NCI-H748 treated with DMSO at 0.1 percent for 48 hours (cell line): ENCODE results near the gene PLPP3.

Experiments
- DNase-seq: peaks from one replicate; lab custom pipeline; 2025; lab: John Stamatoyannopoulos, UW

The PLPP3 gene

GRCh38 chr1:56462209-56462608, 117.2 kb downstream of the PLPP3 start:
- DNase-seq, result no peak

- DNase-seq, result no peak
These were observed 117.9 kb downstream of the PLPP3 start for GRCh38 chr1:56461158-56462127.

GRCh38 chr1:56459260-56459659, 120.1 kb downstream of the PLPP3 start:
- DNase-seq, result no peak

GRCh38 chr1:56457756-56458375, 121.5 kb downstream of the PLPP3 start:
- no peak for DNase-seq

- DNase-seq, result no peak
These were observed 122.8 kb downstream of the PLPP3 start for GRCh38 chr1:56456435-56457101.

GRCh38 chr1:56453417-56454078, 125.8 kb downstream of the PLPP3 start:
- DNase-seq, result no peak

- DNase-seq, result no peak
These were observed 126.3 kb downstream of the PLPP3 start for GRCh38 chr1:56453016-56453415.

- no peak for DNase-seq
These were observed 127.0 kb downstream of the PLPP3 start for GRCh38 chr1:56452027-56453011.

GRCh38 chr1:56451491-56451890, 127.9 kb downstream of the PLPP3 start:
- DNase-seq, result no peak

GRCh38 chr1:56450004-56450666, 129.2 kb downstream of the PLPP3 start:
- no peak for DNase-seq

- DNase-seq, result no peak
These were observed 130.6 kb downstream of the PLPP3 start for GRCh38 chr1:56448529-56449300.

- no peak for DNase-seq
These were observed 131.5 kb downstream of the PLPP3 start for GRCh38 chr1:56447823-56448222.

GRCh38 chr1:56446531-56447098, 132.7 kb downstream of the PLPP3 start:
- DNase-seq, result no peak

- DNase-seq, result no peak
These were observed 134.3 kb downstream of the PLPP3 start for GRCh38 chr1:56444960-56445646.
